ENCODE measurements around the gene ARHGEF12.

The ARHGEF12 gene

DNA sequence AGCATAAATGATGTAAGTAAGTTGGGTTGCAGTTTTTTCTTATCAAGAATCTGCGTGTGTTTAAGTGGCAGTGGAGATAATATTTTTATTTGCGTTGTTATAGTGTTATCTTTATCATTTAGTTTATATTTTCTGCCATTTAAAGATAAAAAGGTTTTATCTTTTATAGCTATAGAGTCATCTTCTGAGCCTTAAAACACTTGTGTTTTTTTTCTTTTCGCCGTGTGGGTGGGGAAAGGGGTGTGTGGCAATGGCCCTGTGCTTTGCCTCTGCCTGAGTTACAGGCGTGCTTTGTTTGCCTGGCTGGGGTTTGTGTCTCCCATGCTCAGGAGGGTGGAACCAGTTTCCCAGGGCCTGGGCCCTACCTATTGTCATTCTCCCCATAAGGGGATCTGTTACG is 16.2 kb downstream of the ARHGEF12 start:
- H3K79me2 ChIP-seq (ENCODE audit: insufficient read depth, low read depth), result peaks cover 96% of the 10 kb centered on the region
- no peak overlapping the region for H3K4me3 ChIP-seq (IDR thresholded peaks at IDR 0.05; ENCODE audit: insufficient read depth, low read depth, low read length)
- H3K36me3 ChIP-seq (ENCODE audit: insufficient read depth), result no peaks in the 10 kb centered on the region
- no peaks in the 10 kb centered on the region for H3K27me3 ChIP-seq (ENCODE audit: insufficient read depth, low read depth)
- TF ChIP-seq, protein P1, sequence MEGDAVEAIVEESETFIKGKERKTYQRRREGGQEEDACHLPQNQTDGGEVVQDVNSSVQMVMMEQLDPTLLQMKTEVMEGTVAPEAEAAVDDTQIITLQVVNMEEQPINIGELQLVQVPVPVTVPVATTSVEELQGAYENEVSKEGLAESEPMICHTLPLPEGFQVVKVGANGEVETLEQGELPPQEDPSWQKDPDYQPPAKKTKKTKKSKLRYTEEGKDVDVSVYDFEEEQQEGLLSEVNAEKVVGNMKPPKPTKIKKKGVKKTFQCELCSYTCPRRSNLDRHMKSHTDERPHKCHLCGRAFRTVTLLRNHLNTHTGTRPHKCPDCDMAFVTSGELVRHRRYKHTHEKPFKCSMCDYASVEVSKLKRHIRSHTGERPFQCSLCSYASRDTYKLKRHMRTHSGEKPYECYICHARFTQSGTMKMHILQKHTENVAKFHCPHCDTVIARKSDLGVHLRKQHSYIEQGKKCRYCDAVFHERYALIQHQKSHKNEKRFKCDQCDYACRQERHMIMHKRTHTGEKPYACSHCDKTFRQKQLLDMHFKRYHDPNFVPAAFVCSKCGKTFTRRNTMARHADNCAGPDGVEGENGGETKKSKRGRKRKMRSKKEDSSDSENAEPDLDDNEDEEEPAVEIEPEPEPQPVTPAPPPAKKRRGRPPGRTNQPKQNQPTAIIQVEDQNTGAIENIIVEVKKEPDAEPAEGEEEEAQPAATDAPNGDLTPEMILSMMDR (conservative IDR thresholded peaks at IDR 0.05; ENCODE audit: low read depth, low read length), result no peak
- H2AFZ ChIP-seq (ENCODE audit: low read depth), result no peak overlapping the region
- H3K9ac ChIP-seq, result no peak overlapping the region
- no peak overlapping the region for H3K4me2 ChIP-seq
- H3K27ac ChIP-seq, result no peak overlapping the region
- H3K4me1 ChIP-seq (ENCODE audit: low read depth, poor library complexity, severe bottlenecking), result peaks cover 46% of the 10 kb centered on the region
- H4K20me1 ChIP-seq (ENCODE audit: insufficient read depth), result peaks cover 10% of the 10 kb centered on the region; the same call in 1 of the 2 replicates

DNA sequence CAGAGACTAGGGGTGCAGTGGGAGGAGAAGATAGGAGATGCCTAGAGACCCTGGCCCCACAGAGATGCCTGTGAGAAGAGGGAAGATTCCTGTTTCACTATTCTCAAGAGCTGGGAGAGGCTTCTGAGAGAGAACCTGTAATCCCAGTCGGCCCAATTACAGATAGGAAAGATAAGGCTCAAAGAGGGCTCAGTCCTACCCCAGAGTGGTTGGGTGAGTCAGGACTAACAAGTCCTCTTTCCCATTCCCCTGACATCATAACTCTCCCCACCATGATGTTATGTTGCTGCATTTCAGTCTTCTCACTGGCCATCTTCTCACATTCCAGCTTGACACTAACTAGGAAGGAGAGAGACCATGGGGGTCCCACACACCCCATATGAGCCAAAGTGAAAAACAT is 17.9 kb downstream of the ARHGEF12 start:
- Histone ChIP-seq H4K20me1 (ENCODE audit: insufficient read depth) (peaks cover 10% of the 10 kb centered on the region; the same call in 1 of the 2 replicates), H3K27ac (no peak overlapping the region), H3K4me2 (no peak overlapping the region), H3K79me2 (ENCODE audit: insufficient read depth, low read depth) (peaks cover 96% of the 10 kb centered on the region), H3K27me3 (ENCODE audit: insufficient read depth, low read depth) (no peaks in the 10 kb centered on the region), H3K9ac (no peak overlapping the region), H3K4me1 (ENCODE audit: low read depth, poor library complexity, severe bottlenecking) (peaks cover 52% of the 10 kb centered on the region), H2AFZ (ENCODE audit: low read depth) (no peak overlapping the region), H3K4me3 (IDR thresholded peaks at IDR 0.05; ENCODE audit: insufficient read depth, low read depth, low read length) (no peak overlapping the region), H3K36me3 (ENCODE audit: insufficient read depth) (no peaks in the 10 kb centered on the region)
- TF ChIP-seq, protein P1 (conservative IDR thresholded peaks at IDR 0.05; ENCODE audit: low read depth, low read length), result no peak

DNA sequence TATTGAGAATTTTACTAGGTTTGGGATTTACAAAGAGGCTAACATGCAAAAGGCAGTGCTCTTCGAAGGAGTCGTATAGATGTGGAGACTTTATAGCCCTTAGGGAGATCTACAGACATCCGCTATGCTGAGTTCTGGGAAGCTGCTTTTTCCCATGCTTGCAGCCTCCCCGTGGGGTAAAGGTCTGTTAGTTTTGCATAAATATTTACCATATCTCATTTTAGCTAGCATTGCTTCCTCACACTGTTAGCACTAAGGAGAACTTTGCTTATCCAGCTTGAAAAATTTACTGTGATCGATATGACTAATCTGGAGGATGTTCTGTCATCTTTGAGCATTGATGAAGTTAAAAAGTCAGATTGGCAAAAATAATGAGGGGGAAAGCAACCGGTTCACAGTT is 18.6 kb downstream of the ARHGEF12 start:
- peaks cover 96% of the 10 kb centered on the region for H3K79me2 ChIP-seq (ENCODE audit: insufficient read depth, low read depth)
- H3K4me3 ChIP-seq (IDR thresholded peaks at IDR 0.05; ENCODE audit: insufficient read depth, low read depth, low read length), result no peak overlapping the region
- peaks cover 56% of the 10 kb centered on the region for H3K4me1 ChIP-seq (ENCODE audit: low read depth, poor library complexity, severe bottlenecking)
- H3K27me3 ChIP-seq (ENCODE audit: insufficient read depth, low read depth), result no peaks in the 10 kb centered on the region
- H3K27ac ChIP-seq, result no peak overlapping the region
- no peaks in the 10 kb centered on the region for H3K36me3 ChIP-seq (ENCODE audit: insufficient read depth)
- H3K9ac ChIP-seq, result no peak overlapping the region
- TF ChIP-seq, protein P1 (conservative IDR thresholded peaks at IDR 0.05; ENCODE audit: low read depth, low read length), result no peak
- peaks cover 10% of the 10 kb centered on the region; the same call in 1 of the 2 replicates for H4K20me1 ChIP-seq (ENCODE audit: insufficient read depth)
- H3K4me2 ChIP-seq, result no peak overlapping the region
- no peak overlapping the region for H2AFZ ChIP-seq (ENCODE audit: low read depth)

DNA sequence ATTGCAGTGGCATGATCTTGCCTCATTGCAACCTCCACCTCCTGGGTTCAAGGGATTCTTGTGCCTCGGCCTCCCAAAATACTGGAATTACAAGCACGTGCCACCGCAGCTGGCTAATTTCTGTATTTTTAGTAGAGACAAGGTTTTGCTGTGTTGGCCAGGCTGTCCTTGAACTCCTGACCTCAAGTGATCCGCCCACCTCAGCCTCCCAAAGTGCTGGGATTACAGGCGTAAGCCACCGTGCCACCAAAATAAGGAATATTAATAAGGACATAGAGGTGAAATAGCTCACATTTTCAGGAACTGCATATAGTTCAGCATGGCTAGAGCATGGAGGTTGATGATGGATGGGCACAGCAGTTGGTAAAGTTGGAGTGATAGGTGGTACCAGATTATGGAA is 21.4 kb downstream of the ARHGEF12 start:
- Histone ChIP-seq H4K20me1 (ENCODE audit: insufficient read depth) (peaks cover 10% of the 10 kb centered on the region; the same call in 1 of the 2 replicates), H3K4me1 (ENCODE audit: low read depth, poor library complexity, severe bottlenecking) (peaks cover 56% of the 10 kb centered on the region), H3K27me3 (ENCODE audit: insufficient read depth, low read depth) (no peaks in the 10 kb centered on the region), H3K36me3 (ENCODE audit: insufficient read depth) (no peaks in the 10 kb centered on the region), H3K79me2 (ENCODE audit: insufficient read depth, low read depth) (peaks cover 99% of the 10 kb centered on the region), H3K4me2 (peak overlapping the region; percentile 66; the same call in 1 of the 2 replicates), H3K9ac (no peak overlapping the region), H2AFZ (ENCODE audit: low read depth) (no peak overlapping the region), H3K4me3 (IDR thresholded peaks at IDR 0.05; ENCODE audit: insufficient read depth, low read depth, low read length) (no peak overlapping the region), H3K27ac (peak overlapping the region; percentile 56; the same call in 1 of the 2 replicates)
- TF ChIP-seq, protein P1 (conservative IDR thresholded peaks at IDR 0.05; ENCODE audit: low read depth, low read length), result no peak

Data from KMS-11 (cell line).